SK-N-SH (cell line): ENCODE results near the gene CDS1. TPM values are rescaled to one million over a fixed set of nuclear protein-coding genes. Genes with fewer than 3 reads are reported as not detected.

Experiments
- CTCF ChIA-PET: fragments of 300-600, 350-600 bp; formaldehyde crosslinking; extraction: SDS; loops from one replicate; lab custom pipeline; 2021; lab: Yijun Ruan, JAX
- POLR2A ChIA-PET: fragments of 350-600 bp; sonication (Branson Sonifier 250); formaldehyde crosslinking; extraction: SDS; loops from one replicate; lab custom pipeline; 2020; ENCODE audit warnings: antibody characterized with exemption, inconsistent platforms; lab: Yijun Ruan, JAX
- DNase-seq: peaks from one replicate; pipeline ENCODE4 v3.0.0; 2012
- H2AFZ ChIP-seq: fragments of 200-600 bp; sonication (generic); 2 replicates; pipeline ENCODE4 v1.8.1; 2016; ENCODE audit warnings: antibody characterized with exemption, mild to moderate bottlenecking, low read depth
- H3F3A ChIP-seq: fragments of 200-600 bp; sonication (generic); replicated peaks from 2 replicates; pipeline ENCODE3; 2016; ENCODE audit warnings: antibody characterized with exemption, mild to moderate bottlenecking; ENCODE audit not compliant: insufficient read depth
- H3K27ac ChIP-seq, 2 experiments: fragments of 200-500 bp in 1 of 2; fragments of 200-600 bp in 1 of 2; sonication (Bioruptor generic) in 1 of 2; sonication (generic), shearing (Covaris generic) in 1 of 2; 2 replicates each; pipeline versions ENCODE4 v1.5.1 to v1.6.1; 2014 to 2016; ENCODE audit warnings: low read depth in 2 of 2, inconsistent platforms in 1 of 2, low read length in 1 of 2, mild to moderate bottlenecking in 1 of 2, mixed read lengths in 1 of 2
- H3K27me3 ChIP-seq: fragments of 200-600 bp; sonication (generic), shearing (Covaris generic); 2 replicates; pipeline ENCODE4 v1.6.1; 2016; ENCODE audit warnings: mixed run types; ENCODE audit not compliant: insufficient read depth
- H3K36me3 ChIP-seq, 2 experiments: fragments of 200-500 bp in 1 of 2; fragments of 200-600 bp in 1 of 2; sonication (Bioruptor generic) in 1 of 2; sonication (generic) in 1 of 2; replicated peaks in 1 of 2; 2 replicates each; pipeline versions ENCODE3 to v1.5.1; 2014 to 2016; ENCODE audit warnings: low read length in 1 of 2, mild to moderate bottlenecking in 1 of 2; ENCODE audit not compliant: insufficient read depth in 2 of 2, control insufficient read depth in 1 of 2
- H3K4me1 ChIP-seq, 2 experiments: fragments of 200-500 bp in 1 of 2; fragments of 200-600 bp in 1 of 2; sonication (Bioruptor generic) in 1 of 2; sonication (generic), shearing (Covaris generic) in 1 of 2; 2 replicates each; pipeline versions ENCODE4 v1.5.1 to v1.6.1; 2014 to 2016; ENCODE audit warnings: low read depth in 1 of 2, low read length in 1 of 2, mixed run types in 1 of 2; ENCODE audit not compliant: insufficient read depth in 2 of 2, control insufficient read depth in 1 of 2
- H3K4me2 ChIP-seq: fragments of 200-600 bp; sonication (generic), shearing (Covaris generic); 2 replicates; pipeline ENCODE4 v1.6.1; 2017; ENCODE audit warnings: mixed run types
- H3K4me3 ChIP-seq, 2 experiments: fragments of 200-500 bp in 1 of 2; fragments of 200-600 bp in 1 of 2; sonication (Bioruptor generic) in 1 of 2; sonication (generic), shearing (Covaris generic) in 1 of 2; 2 replicates each; pipeline versions ENCODE4 v1.5.1 to v1.8.1; 2014 to 2016; ENCODE audit warnings: low read depth in 2 of 2, inconsistent platforms in 1 of 2, low read length in 1 of 2, mild to moderate bottlenecking in 1 of 2, mixed read lengths in 1 of 2, moderate library complexity in 1 of 2
- H3K79me2 ChIP-seq: fragments of 200-600 bp; sonication (generic); 2 replicates; pipeline ENCODE4 v1.8.1; 2017; ENCODE audit warnings: mild to moderate bottlenecking; ENCODE audit not compliant: insufficient read depth
- H3K9ac ChIP-seq: fragments of 200-600 bp; sonication (generic); 2 replicates; pipeline ENCODE4 v1.6.1; 2017; ENCODE audit warnings: mixed run types
- H3K9me2 ChIP-seq: fragments of 200-600 bp; sonication (generic); 2 replicates; pipeline ENCODE4 v1.6.1; 2017; ENCODE audit warnings: mixed run types
- H3K9me3 ChIP-seq: fragments of 200-600 bp; sonication (generic); 2 replicates; pipeline ENCODE4 v1.6.1; 2017; ENCODE audit warnings: mixed run types, mild to moderate bottlenecking, moderate library complexity
- H4K20me1 ChIP-seq: fragments of 200-600 bp; sonication (generic); 2 replicates; pipeline ENCODE4 v1.6.1; 2017; ENCODE audit warnings: mild to moderate bottlenecking, mixed run types; ENCODE audit not compliant: insufficient read depth
- CTCF ChIP-seq: fragments of 200-600 bp; sonication (generic); IDR thresholded peaks from 2 replicates; pipeline ENCODE4 v1.6.1; 2017; ENCODE audit warnings: antibody characterized with exemption, mild to moderate bottlenecking, moderate library complexity
- FOXJ3 ChIP-seq: sonication (generic); formaldehyde crosslinking; IDR thresholded peaks from 2 replicates; pipeline ENCODE4 v1.5.1; 2020; ENCODE audit warnings: mild to moderate bottlenecking, missing genetic modification reagents
- GABPA ChIP-seq: IDR thresholded peaks from 2 replicates; pipeline ENCODE4 v1.4.0; 2012; ENCODE audit warnings: low read depth, mild to moderate bottlenecking
- IRF3 ChIP-seq: fragments of 150-350 bp; IDR thresholded peaks from 2 replicates; pipeline ENCODE4 v1.6.1; 2016; ENCODE audit warnings: mild to moderate bottlenecking, low read depth, low read length
- MAX ChIP-seq: IDR thresholded peaks from 2 replicates; pipeline ENCODE4 v1.4.0; 2012; ENCODE audit warnings: low read depth
- MXI1 ChIP-seq: IDR thresholded peaks from 2 replicates; pipeline ENCODE4 v1.6.1; 2012; ENCODE audit warnings: mild to moderate bottlenecking, low read depth, low read length, improper control_type of control experiment
- NRF1 ChIP-seq: IDR thresholded peaks from 2 replicates; pipeline ENCODE4 v1.6.1; 2012; ENCODE audit warnings: low read depth, mild to moderate bottlenecking, low read length
- RAD21 ChIP-seq: IDR thresholded peaks from 2 replicates; pipeline ENCODE4 v1.6.1; 2012; ENCODE audit warnings: mild to moderate bottlenecking, low read length
- REST ChIP-seq: IDR thresholded peaks from 2 replicates; pipeline ENCODE4 v1.6.1; 2012; ENCODE audit warnings: mild to moderate bottlenecking, low read depth, low read length, moderate library complexity
- RXRA ChIP-seq: IDR thresholded peaks from 2 replicates; pipeline ENCODE4 v1.4.0; 2012; ENCODE audit warnings: low read depth, mild to moderate bottlenecking, borderline replicate concordance
- SMC3 ChIP-seq: IDR thresholded peaks from 2 replicates; pipeline ENCODE4 v1.6.1; 2012; ENCODE audit warnings: low read depth, low read length, improper control_type of control experiment
- TEAD4 ChIP-seq: IDR thresholded peaks from 2 replicates; pipeline ENCODE4 v1.4.0; 2012; ENCODE audit warnings: mild to moderate bottlenecking, borderline replicate concordance; ENCODE audit not compliant: insufficient read depth
- USF2 ChIP-seq: fragments of 150-350 bp; IDR thresholded peaks from 2 replicates; pipeline ENCODE4 v1.6.1; 2017; ENCODE audit warnings: antibody characterized with exemption, low read length, low read depth, borderline replicate concordance
- whole genome bisulfite sequencing: methylation state at CpG from one replicate; pipeline ENCODE4 v1.1.6; 2017; ENCODE audit warnings: low lambda C conversion rate; 5-methylcytosine and 5-hydroxymethylcytosine counted together
- polyA plus RNA-seq, 3 experiments: library from polyadenylated mRNA; depleted of rRNA; stranded (reverse); fragments of >200 nt; gene quantifications; 2 replicates each; pipeline ENCODE4 v1.2.3, GENCODE V29; 2012

CDS1 gene
- polyA plus RNA-seq, 1 of the 3 experiments (the other 2 are of a cell fraction) = 0.02 TPM

- H3K27ac ChIP-seq = no peak overlapping the region
- H3K9ac ChIP-seq = no peak overlapping the region
- no peak overlapping the region for H2AFZ ChIP-seq
- CTCF ChIA-PET = interaction anchor here (0.9 to 1.5 kb wide), 6 partner anchors 14 to 398 kb away, joined by 3 to 9 read pairs (median 4); partner anchors contain the start of gene WDFY3
- H3K4me2 ChIP-seq = no peak overlapping the region
- H3K36me3 ChIP-seq = no peaks in the 10 kb centered on the region
- no peaks in the 10 kb centered on the region for H3K79me2 ChIP-seq
- WGBS = 45% methylated on average over 4 of the region's 4 CpGs
- H3K4me1 ChIP-seq = peaks cover 0 to 12% of the 10 kb centered on the region in 2 experiments; a peak in 1 of 4 replicates
- no peaks in the 10 kb centered on the region for H3K9me3 ChIP-seq
- no peak overlapping the region for H3K4me3 ChIP-seq
- H3K27me3 ChIP-seq = peaks cover 17% of the 10 kb centered on the region
- TF ChIP-seq GABPA (no peak), USF2 (no peak), MAX (no peak), IRF3 (no peak), RAD21 (peak; percentile 53), TEAD4 (no peak), RXRA (no peak), SMC3 (peak; percentile 41), NRF1 (no peak), REST (no peak), CTCF (peak; percentile 65), FOXJ3 (CRISPR knock-in tag) (no peak), MXI1 (no peak)
- H4K20me1 ChIP-seq = no peaks in the 10 kb centered on the region
- H3F3A ChIP-seq = no peaks in the 10 kb centered on the region
- POLR2A ChIA-PET = no interaction called here
- peak; percentile 17 for DNase-seq
- no peaks in the 10 kb centered on the region for H3K9me2 ChIP-seq
Measured at GRCh38 chr4:84578540-84579402, 4.2 kb upstream of the CDS1 start.
